HepG2 (cell line): ENCODE measurements around the gene PLSCR4. TPM values are rescaled to one million over a fixed set of nuclear protein-coding genes. Genes with fewer than 3 reads are reported as not detected.

Experiments
- AGO1 ChIP-seq: fragments of 200-400 bp; formaldehyde crosslinking; IDR thresholded peaks from 2 replicates; pipeline ENCODE4 v1.6.1; 2017; ENCODE audit warnings: mild to moderate bottlenecking, low read depth, low read length, moderate library complexity; ENCODE audit not compliant: poor library complexity, severe bottlenecking
- CC2D1A ChIP-seq: sonication (generic); formaldehyde crosslinking; IDR thresholded peaks from 2 replicates; pipeline ENCODE4 v1.8.1; 2023; ENCODE audit warnings: mild to moderate bottlenecking, missing genetic modification reagents
- HMG20A ChIP-seq: IDR thresholded peaks from 2 replicates; pipeline ENCODE4 v1.6.1; 2016; ENCODE audit warnings: borderline replicate concordance
- HMGA1 ChIP-seq: sonication (generic); formaldehyde crosslinking; conservative IDR thresholded peaks from 2 replicates; pipeline ENCODE4 v1.4.0; 2020; ENCODE audit warnings: missing genetic modification reagents
- HMGXB3 ChIP-seq: sonication (generic); formaldehyde crosslinking; IDR thresholded peaks from 2 replicates; pipeline ENCODE4 v1.4.0; 2020; ENCODE audit warnings: missing genetic modification reagents, borderline replicate concordance
- IRX3 ChIP-seq: sonication (generic); formaldehyde crosslinking; IDR thresholded peaks from 2 replicates; pipeline ENCODE4 v1.8.1; 2023; ENCODE audit warnings: mild to moderate bottlenecking, low read depth, missing genetic modification reagents, borderline replicate concordance
- MIER2 ChIP-seq: IDR thresholded peaks from 2 replicates; pipeline ENCODE4 v1.6.1; 2016; ENCODE audit warnings: missing biosample characterization, missing genetic modification reagents
- MXD3 ChIP-seq: IDR thresholded peaks from 2 replicates; pipeline ENCODE4 v1.6.1; 2016; ENCODE audit warnings: mild to moderate bottlenecking, missing biosample characterization, missing genetic modification reagents
- MYNN ChIP-seq: sonication (generic); formaldehyde crosslinking; IDR thresholded peaks from 2 replicates; pipeline ENCODE4 v1.4.0; 2020; ENCODE audit warnings: mild to moderate bottlenecking, low read depth, missing genetic modification reagents
- PPARG ChIP-seq: conservative IDR thresholded peaks from 2 replicates; pipeline ENCODE4 v1.6.1; 2016; ENCODE audit warnings: missing biosample characterization, missing genetic modification reagents
- SAP130 ChIP-seq: IDR thresholded peaks from 2 replicates; pipeline ENCODE4 v1.6.1; 2016; ENCODE audit warnings: low read depth
- SRSF4 ChIP-seq: fragments of 200-400 bp; formaldehyde crosslinking; IDR thresholded peaks from one replicate; pipeline ENCODE4 v1.6.1; 2018; ENCODE audit warnings: mild to moderate bottlenecking, low read depth, low read length, moderate library complexity; ENCODE audit not compliant: poor library complexity, severe bottlenecking
- TEAD3 ChIP-seq: optimal IDR thresholded peaks from 2 replicates; pipeline ENCODE3; 2016; ENCODE audit warnings: borderline replicate concordance
- ZBTB33 ChIP-seq: sonication (generic); formaldehyde crosslinking; IDR thresholded peaks from 2 replicates; pipeline ENCODE4 v1.4.0; 2020; ENCODE audit warnings: missing genetic modification reagents
- ZSCAN25 ChIP-seq: sonication (generic); formaldehyde crosslinking; IDR thresholded peaks from 2 replicates; pipeline ENCODE4 v1.8.0; 2022; ENCODE audit warnings: mild to moderate bottlenecking, missing genetic modification reagents
- polyA plus RNA-seq, 8 experiments: library from polyadenylated mRNA; depleted of rRNA in 3 of 8; stranded (reverse) in 7 of 8; unstranded in 1 of 8; fragments of >200 nt; fragmentation: Illumina TruSeq in 4 of 8; extraction: Trizol in 4 of 8; gene quantifications; 2 replicates each; pipeline versions ENCODE4 v1.2.1 to v1.2.3, GENCODE V29; 2011 to 2016; ENCODE audit warnings: low read depth in 4 of 8, missing spikeins in 1 of 8, mixed read lengths in 1 of 8; ENCODE audit not compliant: insufficient read depth in 1 of 8
- total RNA-seq, 5 experiments: library from RNA; depleted of rRNA; stranded (reverse); fragments of >200 nt; fragmentation: Illumina TruSeq; extraction: Trizol; gene quantifications; 2 replicates each; pipeline ENCODE4 v1.2.3, GENCODE V29; 2016; ENCODE audit warnings: low read depth in 1 of 5
- TF ChIP-seq, protein P1 (sequence below): sonication (generic); formaldehyde crosslinking; IDR thresholded peaks from 2 replicates; pipeline ENCODE4 v1.5.0; 2020; ENCODE audit warnings: missing genetic modification reagents
- TF ChIP-seq, protein P2 (sequence below): sonication (generic); formaldehyde crosslinking; IDR thresholded peaks from 2 replicates; pipeline ENCODE4 v1.4.0; 2020; ENCODE audit warnings: mild to moderate bottlenecking, missing genetic modification reagents
- TF ChIP-seq, protein P3 (sequence below): sonication (generic); IDR thresholded peaks from 2 replicates; pipeline ENCODE4 v1.6.1; 2016; ENCODE audit warnings: low read depth, borderline replicate concordance

Gene PLSCR4
- total and polyA plus RNA-seq, 2 of the 13 experiments (the other 11 are each of a cell fraction or from before 2014, with no cell fraction given) = 1.5 to 59.0 TPM

- TF ChIP-seq SAP130 (peak; percentile 60; the same call in 1 of the 2 replicates), PPARG (peak; percentile 56; the same call in 1 of the 2 replicates), MIER2 (CRISPR knock-in tag) (no peak), CC2D1A (no peak), HMG20A (peak; percentile 64; the same call in 1 of the 2 replicates), MXD3 (CRISPR knock-in tag) (no peak), IRX3 (CRISPR knock-in tag) (no peak), SRSF4 (no peak), AGO1 (no peak), HMGA1 (no peak), ZBTB33 (no peak), MYNN (CRISPR knock-in tag) (no peak), TEAD3 (peak; percentile 37), ZSCAN25 (CRISPR knock-in tag) (no peak), HMGXB3 (no peak)
- TF ChIP-seq, protein P1, sequence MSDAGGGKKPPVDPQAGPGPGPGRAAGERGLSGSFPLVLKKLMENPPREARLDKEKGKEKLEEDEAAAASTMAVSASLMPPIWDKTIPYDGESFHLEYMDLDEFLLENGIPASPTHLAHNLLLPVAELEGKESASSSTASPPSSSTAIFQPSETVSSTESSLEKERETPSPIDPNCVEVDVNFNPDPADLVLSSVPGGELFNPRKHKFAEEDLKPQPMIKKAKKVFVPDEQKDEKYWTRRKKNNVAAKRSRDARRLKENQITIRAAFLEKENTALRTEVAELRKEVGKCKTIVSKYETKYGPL (CRISPR knock-in tag) = no peak
- TF ChIP-seq, protein P2, sequence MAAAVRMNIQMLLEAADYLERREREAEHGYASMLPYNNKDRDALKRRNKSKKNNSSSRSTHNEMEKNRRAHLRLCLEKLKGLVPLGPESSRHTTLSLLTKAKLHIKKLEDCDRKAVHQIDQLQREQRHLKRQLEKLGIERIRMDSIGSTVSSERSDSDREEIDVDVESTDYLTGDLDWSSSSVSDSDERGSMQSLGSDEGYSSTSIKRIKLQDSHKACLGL (CRISPR knock-in tag) = no peak
- TF ChIP-seq, protein P3, sequence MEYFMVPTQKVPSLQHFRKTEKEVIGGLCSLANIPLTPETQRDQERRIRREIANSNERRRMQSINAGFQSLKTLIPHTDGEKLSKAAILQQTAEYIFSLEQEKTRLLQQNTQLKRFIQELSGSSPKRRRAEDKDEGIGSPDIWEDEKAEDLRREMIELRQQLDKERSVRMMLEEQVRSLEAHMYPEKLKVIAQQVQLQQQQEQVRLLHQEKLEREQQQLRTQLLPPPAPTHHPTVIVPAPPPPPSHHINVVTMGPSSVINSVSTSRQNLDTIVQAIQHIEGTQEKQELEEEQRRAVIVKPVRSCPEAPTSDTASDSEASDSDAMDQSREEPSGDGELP = peak; percentile 81; the same call in 1 of the 2 replicates
These were observed 27.2 kb downstream of the PLSCR4 start (continued) for GRCh38 chr3:146223401-146224373.
